Stimulated activated CD8-positive, alpha-beta memory T cell treated with anti-CD3 and anti-CD28 coated beads, Interleukin-2, amount 100 ng/mL, for 48 hours (primary cell): ENCODE measurements around the gene TLR5.

ENCODE experiments used
- DNase-seq, 2 donors: peaks; one replicate each; pipeline ENCODE4 v3.0.0-alpha.2; 2020; ENCODE audit warnings: low read depth in 2 of 2

The TLR5 gene

GRCh38 chr1:223110952-223111351 is 32.1 kb downstream of the TLR5 start:
- no peak for DNase-seq

GRCh38 chr1:223109581-223110026 is 33.4 kb downstream of the TLR5 start:
- DNase-seq, result no peak

- DNase-seq, result no peak
These were observed 36.2 kb downstream of the TLR5 start for GRCh38 chr1:223106856-223107255.

GRCh38 chr1:223105568-223105967 is 37.5 kb downstream of the TLR5 start:
- DNase-seq, result no peak

GRCh38 chr1:223102797-223103533 is 40.1 kb downstream of the TLR5 start:
- DNase-seq, result no peak

- DNase-seq, result no peak
These were observed 45.3 kb downstream of the TLR5 start for GRCh38 chr1:223097713-223098112.

- no peak for DNase-seq
These were observed 47.2 kb downstream of the TLR5 start for GRCh38 chr1:223095870-223096269.

- no peak for DNase-seq
These were observed 51.2 kb downstream of the TLR5 start for GRCh38 chr1:223091896-223092295.

GRCh38 chr1:223089250-223089649 is 53.8 kb downstream of the TLR5 start:
- DNase-seq, result no peak

GRCh38 chr1:223088713-223089240 is 54.3 kb downstream of the TLR5 start:
- DNase-seq, result no peak

- no peak for DNase-seq
These were observed 55.5 kb downstream of the TLR5 start for GRCh38 chr1:223087291-223088255.

GRCh38 chr1:223084464-223084866 is 58.6 kb downstream of the TLR5 start:
- DNase-seq, result no peak

GRCh38 chr1:223083831-223084230 is 59.2 kb downstream of the TLR5 start:
- DNase-seq, result no peak

GRCh38 chr1:223082914-223083313 is 60.1 kb downstream of the TLR5 start:
- no peak for DNase-seq

GRCh38 chr1:223081181-223081994 is 61.7 kb downstream of the TLR5 start:
- DNase-seq, result peak; percentile 56 to 62

- DNase-seq, result no peak
These were observed 63.5 kb downstream of the TLR5 start for GRCh38 chr1:223079498-223079897.

GRCh38 chr1:223077247-223077833 is 65.7 kb downstream of the TLR5 start:
- no peak for DNase-seq

GRCh38 chr1:223076362-223076761 is 66.7 kb downstream of the TLR5 start:
- DNase-seq, result no peak

- no peak for DNase-seq
These were observed 67.2 kb downstream of the TLR5 start for GRCh38 chr1:223075834-223076233.

GRCh38 chr1:223074445-223075300 is 68.4 kb downstream of the TLR5 start:
- DNase-seq, result no peak
